Activated gamma-delta T cell (primary cell): ENCODE results near the gene RAD51AP1.

Source experiments
- DNase-seq: peaks from one replicate; lab custom pipeline; 2025; lab: John Stamatoyannopoulos, UW

Gene RAD51AP1

GRCh38 chr12:4545195-4545594 lies 6.5 kb downstream of the RAD51AP1 start:
- DNase-seq = no peak

DNA sequence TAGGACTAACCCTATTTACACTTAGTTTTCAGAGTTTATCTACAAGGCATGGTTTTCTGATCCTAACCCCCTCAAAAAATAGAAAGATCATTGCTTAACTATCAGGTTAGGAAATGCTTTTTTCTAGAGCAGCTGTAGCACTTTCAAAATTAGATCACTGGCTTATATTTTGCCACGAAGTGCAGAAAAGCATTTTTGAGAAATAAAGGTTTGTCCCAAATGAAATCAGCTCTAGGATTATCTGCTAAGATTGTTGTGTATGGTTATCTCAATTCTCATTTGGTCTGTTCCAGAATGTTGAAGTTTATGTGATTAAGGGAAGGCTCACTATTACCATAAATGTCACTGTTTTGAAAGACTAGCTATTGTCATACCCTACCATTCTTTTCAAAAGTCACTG lies 13.5 kb downstream of the RAD51AP1 start:
- no peak for DNase-seq

GRCh38 chr12:4553943-4554342 lies 15.3 kb downstream of the RAD51AP1 start:
- DNase-seq = no peak

DNA sequence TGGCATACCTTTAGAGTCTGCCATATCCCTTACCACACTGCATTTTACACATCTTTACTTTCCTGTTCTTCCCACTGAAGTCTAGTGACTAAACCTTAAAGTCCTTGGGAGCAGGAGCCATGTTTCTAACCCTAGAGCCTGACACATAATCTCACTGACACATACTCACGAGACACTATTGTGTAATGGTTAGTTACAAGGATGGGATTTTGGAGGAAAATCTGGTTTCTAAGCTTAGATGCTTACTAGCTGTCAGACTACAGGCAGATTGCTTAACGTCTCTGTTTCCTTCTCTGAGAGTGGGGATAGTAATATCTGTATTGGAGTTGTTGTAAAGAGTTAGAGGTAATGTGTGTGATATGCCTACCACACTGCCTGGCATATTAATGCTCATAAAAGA lies 17.1 kb downstream of the RAD51AP1 start:
- DNase-seq = no peak

GRCh38 chr12:4556735-4557530 lies 18.2 kb downstream of the RAD51AP1 start:
- no peak for DNase-seq

DNA sequence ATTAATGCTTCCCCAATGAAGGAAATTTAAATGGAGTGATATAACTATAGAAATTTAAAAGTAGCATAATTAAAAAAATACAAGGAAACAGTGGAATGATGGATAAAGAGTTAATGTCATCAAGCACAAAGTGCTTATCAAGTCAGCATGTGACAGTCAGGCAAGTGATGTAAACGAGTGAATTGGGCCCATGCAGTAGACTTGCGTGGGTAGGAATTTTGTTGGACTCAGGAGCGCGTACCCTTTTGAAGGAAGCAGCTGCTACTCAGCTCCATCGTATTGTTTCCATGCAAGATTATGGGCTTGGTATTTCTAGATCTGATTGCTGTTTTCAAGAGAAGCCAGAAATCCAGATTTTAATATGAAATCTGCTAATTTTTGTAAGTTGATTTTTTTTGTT lies 18.9 kb downstream of the RAD51AP1 start:
- no peak for DNase-seq

DNA sequence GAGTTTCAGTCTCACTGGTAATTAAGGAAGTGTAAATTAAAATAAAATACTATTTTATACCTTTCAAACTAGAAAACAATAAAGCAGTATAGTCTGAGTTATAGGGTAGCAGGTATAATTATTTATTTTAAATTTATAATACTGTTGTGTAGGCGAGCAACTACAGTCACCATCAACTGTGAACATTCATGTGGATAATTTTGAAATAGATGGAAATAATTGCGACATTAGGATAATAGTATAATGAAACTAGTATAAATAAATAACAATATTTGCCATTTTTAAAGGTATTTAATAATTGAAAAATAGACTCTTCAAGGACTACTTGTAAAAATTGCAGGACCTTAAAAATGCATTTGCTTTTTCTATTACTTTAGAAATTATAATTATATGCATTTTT lies 19.5 kb downstream of the RAD51AP1 start:
- DNase-seq = no peak

- no peak for DNase-seq
Measured at GRCh38 chr12:4562034-4562657, 23.5 kb downstream of the RAD51AP1 start, which contains the start of gene DYRK4. Gene DYRK4, plus strand, starts transcription at chr12:4562208. Its CDS starts 38 bp downstream, at chr12:4562246.

DNA sequence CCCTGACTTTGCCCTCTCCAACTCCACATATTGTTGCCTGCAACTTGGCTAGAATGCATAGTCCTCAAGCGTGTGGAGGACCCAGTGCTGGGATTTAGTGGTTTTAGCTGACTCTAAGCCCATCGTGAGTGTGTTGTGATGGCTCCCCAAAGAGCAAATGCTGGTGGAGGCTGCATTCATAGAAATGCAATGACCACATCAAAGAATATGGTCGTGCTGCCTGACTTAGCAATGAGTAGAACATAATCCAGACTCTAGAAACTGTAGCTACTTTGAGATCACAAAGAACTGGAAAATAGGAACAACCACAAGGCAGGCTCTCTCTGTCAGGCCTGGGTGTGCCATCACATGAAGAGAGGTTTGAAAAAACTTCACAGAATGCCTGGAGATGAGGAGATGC lies 24.6 kb downstream of the RAD51AP1 start:
- DNase-seq = no peak

DNA sequence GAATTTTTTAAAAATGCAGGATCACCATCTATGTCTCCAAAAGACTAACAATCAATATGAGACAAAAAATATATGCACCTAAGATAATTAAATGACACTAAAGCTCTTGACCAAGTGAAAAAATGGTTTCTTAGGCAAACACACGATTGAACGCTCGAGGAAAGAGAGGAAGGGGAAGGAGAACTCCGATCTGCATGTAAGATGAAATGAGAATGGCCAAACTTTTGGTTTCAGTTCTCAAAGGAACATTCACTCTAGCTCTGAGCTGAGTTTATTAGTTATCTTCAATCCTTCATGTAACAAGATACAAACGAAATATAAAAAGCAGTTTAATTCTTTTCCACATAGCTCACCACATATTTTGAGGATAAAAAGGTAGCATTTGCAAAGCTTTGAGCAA lies 26.1 kb downstream of the RAD51AP1 start:
- DNase-seq = no peak

- no peak for DNase-seq
Measured at GRCh38 chr12:4566474-4566873, 27.8 kb downstream of the RAD51AP1 start.

GRCh38 chr12:4567073-4567881 lies 28.6 kb downstream of the RAD51AP1 start:
- DNase-seq = no peak

GRCh38 chr12:4569261-4569660 lies 30.6 kb downstream of the RAD51AP1 start:
- no peak for DNase-seq

- no peak for DNase-seq
Measured at GRCh38 chr12:4572680-4573079, 34.0 kb downstream of the RAD51AP1 start.

- no peak for DNase-seq
Measured at GRCh38 chr12:4579305-4580102, 40.8 kb downstream of the RAD51AP1 start.

DNA sequence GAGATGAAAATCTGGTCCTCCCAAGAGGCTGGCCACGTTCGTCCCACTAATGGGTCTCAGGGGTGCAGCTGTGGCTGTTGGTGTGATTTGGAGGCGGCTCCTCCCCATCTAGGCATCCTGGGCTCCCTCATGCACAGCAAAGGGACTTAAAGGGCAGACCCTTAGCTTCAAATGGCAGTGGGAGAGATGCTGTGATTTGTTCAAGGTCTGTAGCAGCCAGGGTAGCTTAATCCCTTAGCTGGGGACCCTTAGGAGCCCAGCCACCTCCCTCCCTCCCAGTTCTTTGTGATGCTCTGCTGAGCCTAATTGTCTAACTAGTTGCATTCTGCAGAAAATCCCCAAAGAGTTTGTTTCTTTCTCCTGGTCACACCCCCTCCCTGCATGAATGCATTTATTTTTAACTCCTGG lies 41.6 kb downstream of the RAD51AP1 start:
- no peak for DNase-seq

- no peak for DNase-seq
Measured at GRCh38 chr12:4584281-4584680, 45.6 kb downstream of the RAD51AP1 start.

DNA sequence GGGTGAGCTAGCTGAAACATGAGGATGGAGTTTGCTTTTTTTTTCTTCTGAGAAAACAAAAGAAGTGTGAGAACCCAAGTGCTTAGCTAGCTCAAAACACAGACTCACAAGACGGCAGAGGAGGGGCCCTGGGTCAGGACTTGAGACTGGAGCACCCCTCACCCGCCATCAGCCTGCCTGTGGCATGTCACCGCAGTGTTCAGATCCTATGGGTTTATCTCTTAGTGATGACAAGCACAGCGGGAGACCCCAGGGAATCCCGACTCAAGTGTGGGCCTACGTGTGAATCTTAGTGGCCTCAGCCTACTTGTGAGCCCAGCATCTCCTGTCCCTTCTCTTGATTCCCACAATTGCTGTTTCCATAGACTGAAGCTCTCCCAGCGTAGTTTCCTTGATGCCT lies 46.2 kb downstream of the RAD51AP1 start:
- DNase-seq = no peak

- no peak for DNase-seq
Measured at GRCh38 chr12:4586500-4586899, 47.8 kb downstream of the RAD51AP1 start.

DNA sequence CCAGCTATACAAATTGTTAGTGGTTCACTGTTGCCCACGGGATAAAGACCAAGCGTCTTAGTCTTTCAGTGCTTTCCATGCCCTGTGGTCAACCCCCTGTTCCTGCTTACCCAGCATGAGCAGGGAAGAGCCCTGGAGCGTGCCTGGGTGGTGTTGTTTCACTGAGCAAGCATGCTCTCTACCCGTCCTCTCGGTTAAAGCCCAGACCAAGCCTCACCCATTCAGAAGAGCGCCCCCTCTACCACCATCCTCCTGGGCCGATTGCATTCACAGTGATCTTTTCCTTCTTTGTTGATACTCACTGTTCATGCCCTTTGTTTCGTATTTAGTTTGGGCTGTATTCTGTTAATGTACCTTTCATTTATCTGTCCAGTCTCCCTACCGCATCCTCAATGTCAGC lies 48.4 kb downstream of the RAD51AP1 start:
- no peak for DNase-seq

DNA sequence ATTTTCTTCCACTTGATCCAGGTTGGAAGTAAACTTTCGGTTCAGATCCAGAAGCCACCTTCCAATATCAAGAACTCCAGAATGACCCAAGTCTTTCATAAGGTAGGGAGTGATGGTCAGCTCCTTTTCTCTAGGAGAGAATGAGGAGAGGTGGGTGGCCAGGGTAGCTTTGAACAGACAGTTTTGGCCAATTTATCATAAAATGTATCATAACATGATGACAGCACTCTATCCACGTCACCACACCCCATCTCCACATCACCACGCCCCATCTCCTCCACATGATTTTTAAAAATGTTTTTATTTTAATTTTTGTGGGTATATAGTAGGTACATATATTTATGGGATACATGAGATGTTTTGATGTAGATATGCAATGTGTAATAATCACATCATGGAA lies 50.2 kb downstream of the RAD51AP1 start:
- DNase-seq = no peak

- no peak for DNase-seq
Measured at GRCh38 chr12:4589941-4590340, 51.3 kb downstream of the RAD51AP1 start.
